ENCODE results near the gene HOXA11.

DNA sequence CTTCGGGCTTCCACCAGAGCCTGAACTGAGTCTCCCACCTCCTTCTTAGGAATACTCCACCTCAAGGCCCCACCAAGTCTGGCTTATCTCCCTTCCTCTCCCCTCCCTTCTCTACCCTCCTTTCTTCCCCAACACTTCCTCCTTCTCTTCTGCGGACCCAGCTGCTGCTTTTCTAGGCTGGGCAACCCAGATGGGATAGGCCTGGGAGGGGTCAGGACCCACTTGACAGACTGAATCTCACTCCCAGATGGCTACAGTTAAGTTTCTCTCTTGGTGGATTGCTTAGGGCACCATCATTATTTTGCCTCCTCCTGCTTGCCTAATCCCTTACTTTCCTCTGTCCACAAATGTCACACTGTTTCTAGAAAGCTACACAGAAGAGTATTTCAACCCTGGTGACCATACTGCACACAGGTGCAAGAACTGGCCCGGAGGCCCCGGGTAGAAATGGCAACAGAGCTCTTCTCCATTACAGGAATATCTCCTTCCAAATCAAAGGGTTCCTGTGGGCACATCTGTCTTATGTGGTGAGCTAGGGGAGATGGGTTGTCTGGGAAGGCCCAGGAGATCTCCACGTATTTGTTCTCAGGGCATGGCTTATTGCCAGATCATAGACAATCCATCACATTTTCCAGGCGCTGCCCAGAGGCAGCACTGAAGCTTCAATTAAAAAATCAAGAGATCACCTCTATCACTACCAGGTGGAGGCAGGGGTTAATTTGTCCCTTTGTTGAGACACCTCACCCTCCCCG, 5.1 kb upstream of the HOXA11 start:
- TF ChIP-seq SIN3A (IDR thresholded peaks at IDR 0.05; ENCODE audit: borderline replicate concordance, insufficient read depth, low read length): no peak
- TF ChIP-seq, protein P1, sequence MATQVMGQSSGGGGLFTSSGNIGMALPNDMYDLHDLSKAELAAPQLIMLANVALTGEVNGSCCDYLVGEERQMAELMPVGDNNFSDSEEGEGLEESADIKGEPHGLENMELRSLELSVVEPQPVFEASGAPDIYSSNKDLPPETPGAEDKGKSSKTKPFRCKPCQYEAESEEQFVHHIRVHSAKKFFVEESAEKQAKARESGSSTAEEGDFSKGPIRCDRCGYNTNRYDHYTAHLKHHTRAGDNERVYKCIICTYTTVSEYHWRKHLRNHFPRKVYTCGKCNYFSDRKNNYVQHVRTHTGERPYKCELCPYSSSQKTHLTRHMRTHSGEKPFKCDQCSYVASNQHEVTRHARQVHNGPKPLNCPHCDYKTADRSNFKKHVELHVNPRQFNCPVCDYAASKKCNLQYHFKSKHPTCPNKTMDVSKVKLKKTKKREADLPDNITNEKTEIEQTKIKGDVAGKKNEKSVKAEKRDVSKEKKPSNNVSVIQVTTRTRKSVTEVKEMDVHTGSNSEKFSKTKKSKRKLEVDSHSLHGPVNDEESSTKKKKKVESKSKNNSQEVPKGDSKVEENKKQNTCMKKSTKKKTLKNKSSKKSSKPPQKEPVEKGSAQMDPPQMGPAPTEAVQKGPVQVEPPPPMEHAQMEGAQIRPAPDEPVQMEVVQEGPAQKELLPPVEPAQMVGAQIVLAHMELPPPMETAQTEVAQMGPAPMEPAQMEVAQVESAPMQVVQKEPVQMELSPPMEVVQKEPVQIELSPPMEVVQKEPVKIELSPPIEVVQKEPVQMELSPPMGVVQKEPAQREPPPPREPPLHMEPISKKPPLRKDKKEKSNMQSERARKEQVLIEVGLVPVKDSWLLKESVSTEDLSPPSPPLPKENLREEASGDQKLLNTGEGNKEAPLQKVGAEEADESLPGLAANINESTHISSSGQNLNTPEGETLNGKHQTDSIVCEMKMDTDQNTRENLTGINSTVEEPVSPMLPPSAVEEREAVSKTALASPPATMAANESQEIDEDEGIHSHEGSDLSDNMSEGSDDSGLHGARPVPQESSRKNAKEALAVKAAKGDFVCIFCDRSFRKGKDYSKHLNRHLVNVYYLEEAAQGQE (IDR thresholded peaks at IDR 0.05; ENCODE audit: insufficient read depth in 1 of 2, low read depth in 2 of 2, low read length in 2 of 2): no peak
- TF ChIP-seq POLR2AphosphoS5 (IDR thresholded peaks at IDR 0.05; ENCODE audit: low read depth, low read length): no peak
- TF ChIP-seq TAF1 (IDR thresholded peaks at IDR 0.05; ENCODE audit: borderline replicate concordance, insufficient read depth, low read length): no peak

Measured in PFSK-1 (cell line).